Epithelial cell of proximal tubule (primary cell): ENCODE results near the gene STPG1. TPM values are rescaled to one million over a fixed set of nuclear protein-coding genes. Genes with fewer than 3 reads are reported as not detected.

Source experiments
- DNase-seq: peaks from one replicate; pipeline ENCODE4 v3.0.0-alpha.2; 2011; ENCODE audit warnings: low read depth
- H3K4me3 ChIP-seq: 2 replicates; pipeline ENCODE4 v1.5.1; 2011; ENCODE audit warnings: low read depth, mild to moderate bottlenecking, low read length
- total RNA-seq: library from RNA; depleted of rRNA; stranded (reverse); fragments of >200 nt; gene quantifications from 2 replicates; pipeline ENCODE4 v1.2.3, GENCODE V29; 2015
- TF ChIP-seq, protein P1 (sequence below): conservative IDR thresholded peaks from 2 replicates; pipeline ENCODE4 v1.5.1; 2012; ENCODE audit warnings: low read depth, mild to moderate bottlenecking, low read length

Gene STPG1
- total RNA-seq, 1 donor from 2014 or later = 11.5 TPM

DNA sequence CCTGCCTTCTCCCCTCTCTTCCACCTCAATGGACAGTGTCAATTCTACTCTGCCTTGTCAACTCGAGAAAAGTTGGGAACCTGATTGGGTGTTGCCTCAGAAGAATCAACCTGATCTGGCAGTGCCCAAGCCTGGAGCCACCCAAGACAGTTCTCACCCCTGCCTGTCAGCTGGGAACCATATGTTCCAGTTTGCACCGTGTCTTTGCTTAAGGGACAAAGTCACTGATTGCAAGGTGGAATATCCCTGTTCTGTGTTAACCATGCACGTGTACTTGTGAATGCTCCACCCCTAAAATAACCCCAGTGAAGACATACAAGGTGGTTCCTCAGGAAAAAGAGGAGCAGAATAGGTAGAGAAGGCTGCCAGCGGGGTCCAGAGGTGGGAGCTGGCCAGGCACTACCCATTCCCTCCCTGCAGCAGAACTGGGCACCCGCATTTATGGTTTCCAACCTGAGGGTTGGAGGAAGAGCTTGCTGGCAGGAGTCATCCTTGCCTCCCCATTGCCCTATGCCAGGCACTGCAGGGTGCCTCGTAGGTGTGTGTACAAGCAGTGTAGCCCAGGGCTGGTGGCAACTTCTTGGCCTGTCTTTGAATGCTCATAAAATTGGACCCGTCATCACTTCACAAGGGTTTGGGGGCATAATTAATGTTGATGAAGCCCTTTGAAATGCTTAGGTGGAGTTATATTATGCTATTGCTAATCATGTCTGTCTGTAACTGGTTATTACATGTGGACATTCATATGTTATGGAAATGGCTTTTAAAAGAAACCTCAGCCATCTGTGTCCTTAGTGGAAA lies 13.4 kb upstream of the STPG1 start:
- no peak overlapping the region for H3K4me3 ChIP-seq
- TF ChIP-seq, protein P1, sequence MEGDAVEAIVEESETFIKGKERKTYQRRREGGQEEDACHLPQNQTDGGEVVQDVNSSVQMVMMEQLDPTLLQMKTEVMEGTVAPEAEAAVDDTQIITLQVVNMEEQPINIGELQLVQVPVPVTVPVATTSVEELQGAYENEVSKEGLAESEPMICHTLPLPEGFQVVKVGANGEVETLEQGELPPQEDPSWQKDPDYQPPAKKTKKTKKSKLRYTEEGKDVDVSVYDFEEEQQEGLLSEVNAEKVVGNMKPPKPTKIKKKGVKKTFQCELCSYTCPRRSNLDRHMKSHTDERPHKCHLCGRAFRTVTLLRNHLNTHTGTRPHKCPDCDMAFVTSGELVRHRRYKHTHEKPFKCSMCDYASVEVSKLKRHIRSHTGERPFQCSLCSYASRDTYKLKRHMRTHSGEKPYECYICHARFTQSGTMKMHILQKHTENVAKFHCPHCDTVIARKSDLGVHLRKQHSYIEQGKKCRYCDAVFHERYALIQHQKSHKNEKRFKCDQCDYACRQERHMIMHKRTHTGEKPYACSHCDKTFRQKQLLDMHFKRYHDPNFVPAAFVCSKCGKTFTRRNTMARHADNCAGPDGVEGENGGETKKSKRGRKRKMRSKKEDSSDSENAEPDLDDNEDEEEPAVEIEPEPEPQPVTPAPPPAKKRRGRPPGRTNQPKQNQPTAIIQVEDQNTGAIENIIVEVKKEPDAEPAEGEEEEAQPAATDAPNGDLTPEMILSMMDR = no peak
- DNase-seq = no peak

DNA sequence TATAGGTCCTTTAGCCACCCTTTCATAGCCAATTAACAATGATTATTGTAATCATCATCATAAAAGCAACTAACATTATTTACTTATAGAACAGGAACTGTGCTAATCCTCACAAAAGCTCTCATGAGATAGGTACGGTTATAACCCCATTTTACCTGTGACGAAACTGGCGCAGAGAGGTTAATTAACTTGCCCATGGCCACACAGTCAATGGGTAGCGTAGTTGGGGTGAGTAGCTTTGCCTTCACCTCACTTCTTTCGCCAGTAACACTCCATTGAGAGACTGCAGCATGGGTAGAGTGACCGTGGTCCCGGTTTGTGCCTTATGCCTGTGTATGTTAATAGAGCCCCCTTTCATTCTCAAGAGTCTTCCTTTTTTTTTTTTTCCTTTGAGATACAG lies 12.3 kb upstream of the STPG1 start:
- H3K4me3 ChIP-seq = no peak overlapping the region
- no peak for DNase-seq
- TF ChIP-seq, protein P1 = no peak

DNA sequence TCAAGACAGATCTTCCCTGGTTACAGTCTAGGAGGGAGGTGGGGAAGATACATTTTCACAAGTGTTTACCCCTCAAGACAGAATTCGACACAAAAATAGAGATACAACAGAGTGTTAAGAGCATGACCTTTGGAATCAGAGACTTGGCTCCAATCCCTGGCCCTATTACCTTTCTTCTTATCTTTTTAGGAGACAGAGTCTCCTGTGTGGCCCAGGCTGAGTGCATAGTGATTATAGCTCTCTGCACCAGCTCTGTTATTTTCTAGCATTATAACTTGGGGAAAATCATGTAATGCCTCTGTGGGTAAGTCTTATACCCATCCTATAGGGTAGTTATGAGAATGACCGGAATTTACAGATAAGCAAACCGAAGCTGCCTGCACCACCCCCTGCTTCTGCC lies 11.9 kb upstream of the STPG1 start:
- TF ChIP-seq, protein P1 = no peak
- no peak for DNase-seq
- no peak overlapping the region for H3K4me3 ChIP-seq

DNA sequence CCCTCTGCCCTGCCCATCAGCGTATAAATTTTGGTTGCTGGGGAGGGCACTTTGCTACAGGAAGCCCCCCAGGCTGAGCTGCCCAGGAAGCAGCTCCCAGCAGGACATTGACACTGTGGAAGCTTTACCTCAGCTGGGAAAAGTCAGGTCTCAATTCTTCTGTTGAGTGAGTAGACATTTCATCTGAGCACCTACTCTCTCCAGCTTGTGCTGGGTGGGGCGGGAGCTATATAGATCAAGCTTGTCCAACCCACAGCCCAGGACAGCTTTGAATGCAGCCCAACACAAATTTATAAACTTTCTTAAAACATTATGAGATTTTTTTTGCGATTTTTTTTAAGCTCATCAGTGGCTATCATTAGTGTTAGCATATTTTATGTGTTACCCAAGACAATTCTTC lies 11.4 kb upstream of the STPG1 start:
- no peak for DNase-seq
- TF ChIP-seq, protein P1 = no peak
- no peak overlapping the region for H3K4me3 ChIP-seq

DNA sequence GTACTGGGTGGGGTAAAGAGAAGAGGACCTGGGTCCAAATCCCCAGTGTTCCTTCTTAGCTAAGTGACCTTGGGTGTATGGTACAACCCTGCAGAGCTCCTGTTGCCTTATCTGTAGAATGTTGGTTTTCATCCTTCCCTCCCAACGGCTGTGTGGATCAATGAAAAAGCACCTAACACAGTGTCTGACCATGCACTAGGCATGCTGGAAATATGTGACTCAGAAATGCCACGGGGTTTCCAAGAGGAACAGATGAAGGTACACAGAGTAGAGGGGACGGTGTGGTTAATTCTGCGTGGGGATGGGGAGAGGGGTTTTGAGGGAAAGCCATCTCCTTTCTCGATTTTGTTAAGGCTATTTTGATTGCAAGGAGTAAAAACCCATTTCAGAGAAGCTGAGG lies 10.6 kb upstream of the STPG1 start:
- DNase-seq = no peak
- H3K4me3 ChIP-seq = no peak overlapping the region
- TF ChIP-seq, protein P1 = no peak

DNA sequence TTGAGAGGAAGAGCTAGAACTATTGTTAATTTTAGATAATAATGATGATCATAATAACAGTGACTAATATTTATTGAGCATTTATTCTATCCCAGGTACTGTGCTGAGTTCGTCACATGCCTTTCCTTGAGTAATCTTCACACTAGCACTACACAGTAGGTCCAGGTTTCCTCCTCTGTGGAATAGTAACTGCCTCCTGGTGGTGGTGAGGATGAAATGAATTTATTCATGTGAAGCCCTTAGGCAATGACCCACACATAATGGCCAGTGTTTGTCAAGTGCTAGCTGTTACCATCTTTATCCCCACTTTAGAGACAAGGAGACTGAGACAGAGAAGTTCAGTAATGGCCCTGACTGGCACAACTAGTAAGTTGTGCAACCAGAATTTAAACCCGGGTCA lies 7.9 kb upstream of the STPG1 start:
- TF ChIP-seq, protein P1 = peak; percentile 47
- DNase-seq = no peak
- H3K4me3 ChIP-seq = no peak overlapping the region

DNA sequence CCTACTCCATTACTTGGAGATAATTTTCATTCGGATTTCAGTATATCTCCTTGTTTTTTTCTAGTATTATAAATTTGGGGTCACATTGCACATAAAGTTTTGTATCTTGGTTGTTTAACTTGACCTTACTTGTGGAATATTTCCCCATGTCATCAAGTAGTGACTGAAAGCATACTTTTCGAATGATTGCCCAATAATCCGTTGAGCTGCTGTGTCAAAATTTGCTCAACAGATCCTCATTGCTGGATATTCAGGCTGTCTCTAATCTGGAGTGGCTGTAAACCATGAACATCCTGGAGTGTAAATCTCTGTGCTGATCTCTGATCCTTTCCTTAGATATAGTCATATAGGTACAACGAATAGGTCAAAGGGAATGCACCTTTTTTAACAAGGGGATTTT lies 7.0 kb upstream of the STPG1 start:
- H3K4me3 ChIP-seq = no peak overlapping the region
- TF ChIP-seq, protein P1 = no peak
- no peak for DNase-seq
